ENCODE data around the gene DEXI.
A peak's percentile ranks its signal among the peaks of the same experiment; 100 is the strongest.

DEXI gene

DNA sequence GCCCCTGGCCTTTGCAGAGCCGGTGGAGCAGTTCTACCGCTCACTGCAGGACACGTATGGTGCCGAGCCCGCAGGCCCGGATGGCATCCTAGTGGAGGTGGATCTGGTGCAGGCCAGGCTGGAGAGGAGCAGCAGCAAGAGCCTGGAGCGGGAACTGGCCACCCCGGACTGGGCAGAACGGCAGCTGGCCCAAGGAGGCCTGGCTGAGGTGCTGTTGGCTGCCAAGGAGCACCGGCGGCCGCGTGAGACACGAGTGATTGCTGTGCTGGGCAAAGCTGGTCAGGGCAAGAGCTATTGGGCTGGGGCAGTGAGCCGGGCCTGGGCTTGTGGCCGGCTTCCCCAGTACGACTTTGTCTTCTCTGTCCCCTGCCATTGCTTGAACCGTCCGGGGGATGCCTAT lies 35.8 kb downstream of the DEXI start:
- no peak for DNase-seq
- no peak overlapping the region for H3K4me3 ChIP-seq (ENCODE audit: control insufficient read depth in 1 of 7, extremely low read depth in 1 of 7, insufficient read depth in 4 of 7, low read depth in 2 of 7, low read length in 6 of 7)
- peaks cover 26 to 99% (median 82%) of the 10 kb centered on the region in 4 experiments for H3K36me3 ChIP-seq (ENCODE audit: control insufficient read depth in 4 of 4, insufficient read depth in 4 of 4, low read length in 3 of 4)
- POLR2A ChIA-PET = no interaction called here
- no peaks in the 10 kb centered on the region for H3K27me3 ChIP-seq (replicated peaks in 2 of 5; ENCODE audit: control insufficient read depth in 4 of 5, insufficient read depth in 5 of 5, low read length in 4 of 5)
- 95% methylated on average over 17 of the region's 19 CpGs for WGBS (ENCODE audit: insufficient coverage)
- no peaks in the 10 kb centered on the region for H3K4me1 ChIP-seq (ENCODE audit: control extremely low read depth in 1 of 4, control insufficient read depth in 4 of 4, insufficient read depth in 4 of 4, low read length in 3 of 4)
- CTCF ChIA-PET = interaction anchor here (1.4 to 2.7 kb wide), 3 partner anchors 12 to 34 kb away, joined by 3 to 10 read pairs (median 7); no protein-coding TSS in a partner anchor
- peaks cover 0 to 9% (median 2%) of the 10 kb centered on the region in 5 experiments for H3K9me3 ChIP-seq (ENCODE audit: control extremely low read depth in 1 of 5, control insufficient read depth in 4 of 5, insufficient read depth in 2 of 5, low read depth in 1 of 5, low read length in 4 of 5)
- no peak overlapping the region for H3K27ac ChIP-seq (ENCODE audit: insufficient read depth in 1 of 2, low read depth in 1 of 2, low read length in 2 of 2, poor library complexity in 1 of 2, severe bottlenecking in 2 of 2)

DNA sequence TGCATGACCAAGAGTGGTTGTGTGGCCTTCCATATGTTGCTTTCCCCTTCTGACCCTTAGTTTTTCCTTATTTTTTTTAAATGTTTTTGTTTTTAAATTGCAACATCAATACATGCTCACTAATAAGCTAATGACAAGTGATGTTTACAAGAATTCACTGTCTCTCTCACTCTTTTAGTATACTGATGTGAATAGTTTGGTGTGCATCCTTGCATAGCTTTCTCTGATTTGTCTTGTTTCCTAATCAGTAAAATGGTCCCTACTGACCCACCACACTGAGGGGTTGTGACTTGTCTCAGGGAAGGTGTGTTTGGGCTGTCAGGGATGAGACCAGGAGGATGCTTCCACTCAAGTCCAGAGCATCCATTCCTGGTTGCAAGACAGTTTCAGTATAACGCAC lies 39.3 kb downstream of the DEXI start:
- no peak overlapping the region for H3K27ac ChIP-seq (ENCODE audit: insufficient read depth in 1 of 2, low read depth in 1 of 2, low read length in 2 of 2, poor library complexity in 1 of 2, severe bottlenecking in 2 of 2)
- no peak for DNase-seq
- WGBS (ENCODE audit: insufficient coverage) = 100% methylated on average over 1 of the region's 1 CpG
- H3K4me3 ChIP-seq (ENCODE audit: control insufficient read depth in 1 of 7, extremely low read depth in 1 of 7, insufficient read depth in 4 of 7, low read depth in 2 of 7, low read length in 6 of 7) = no peak overlapping the region
- no peaks in the 10 kb centered on the region for H3K27me3 ChIP-seq (replicated peaks in 2 of 5; ENCODE audit: control insufficient read depth in 4 of 5, insufficient read depth in 5 of 5, low read length in 4 of 5)
- no peaks in the 10 kb centered on the region for H3K4me1 ChIP-seq (ENCODE audit: control extremely low read depth in 1 of 4, control insufficient read depth in 4 of 4, insufficient read depth in 4 of 4, low read length in 3 of 4)
- POLR2A ChIA-PET = no interaction called here
- H3K9me3 ChIP-seq (ENCODE audit: control extremely low read depth in 1 of 5, control insufficient read depth in 4 of 5, insufficient read depth in 2 of 5, low read depth in 1 of 5, low read length in 4 of 5) = peaks cover 0 to 9% (median 2%) of the 10 kb centered on the region in 5 experiments
- H3K36me3 ChIP-seq (ENCODE audit: control insufficient read depth in 4 of 4, insufficient read depth in 4 of 4, low read length in 3 of 4) = peaks cover 28 to 100% (median 81%) of the 10 kb centered on the region in 4 experiments
- CTCF ChIA-PET = interaction anchor here (1.1 to 7.6 kb wide), 6 partner anchors 8 to 40 kb away, joined by 3 to 33 read pairs (median 6); partner anchors contain the start of gene CIITA

DNA sequence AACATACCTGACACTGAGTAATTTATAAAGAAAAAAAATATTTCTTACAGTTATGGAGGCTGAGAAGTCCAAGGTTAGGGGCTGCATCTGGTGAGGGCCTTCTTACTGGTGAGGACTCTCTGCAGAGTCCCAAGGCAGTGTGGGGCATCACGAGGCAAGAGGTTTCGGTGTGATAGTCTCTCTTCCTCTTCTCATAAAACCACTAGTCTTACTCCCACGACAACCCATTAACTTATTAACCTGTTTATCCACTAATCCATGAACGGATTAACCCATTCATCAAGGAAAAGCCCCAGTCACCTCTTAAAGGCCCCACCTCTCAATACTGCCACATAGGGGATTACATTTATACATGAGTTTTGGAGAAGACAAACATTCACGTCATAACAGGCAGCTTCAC lies 45.1 kb downstream of the DEXI start:
- H3K27me3 ChIP-seq (replicated peaks in 2 of 5; ENCODE audit: control insufficient read depth in 4 of 5, insufficient read depth in 5 of 5, low read length in 4 of 5) = no peaks in the 10 kb centered on the region
- 78% methylated on average over 5 of the region's 5 CpGs for WGBS (ENCODE audit: insufficient coverage)
- H3K9me3 ChIP-seq (ENCODE audit: control extremely low read depth in 1 of 5, control insufficient read depth in 4 of 5, insufficient read depth in 2 of 5, low read depth in 1 of 5, low read length in 4 of 5) = peaks cover 0 to 2% (median 0%) of the 10 kb centered on the region in 5 experiments
- ChIA-PET CTCF (interaction anchor here (0.6 to 7.6 kb wide), 2 partner anchors 10 to 14 kb away, joined by 3 to 33 read pairs; no protein-coding TSS in a partner anchor), POLR2A (no interaction called here)
- H3K4me1 ChIP-seq (ENCODE audit: control extremely low read depth in 1 of 4, control insufficient read depth in 4 of 4, insufficient read depth in 4 of 4, low read length in 3 of 4) = peaks cover 0 to 24% (median 15%) of the 10 kb centered on the region in 4 experiments
- H3K4me3 ChIP-seq (ENCODE audit: control insufficient read depth in 1 of 7, extremely low read depth in 1 of 7, insufficient read depth in 4 of 7, low read depth in 2 of 7, low read length in 6 of 7) = no peak overlapping the region
- peaks cover 19 to 76% (median 59%) of the 10 kb centered on the region in 4 experiments for H3K36me3 ChIP-seq (ENCODE audit: control insufficient read depth in 4 of 4, insufficient read depth in 4 of 4, low read length in 3 of 4)
- DNase-seq = no peak
- no peak overlapping the region for H3K27ac ChIP-seq (ENCODE audit: insufficient read depth in 1 of 2, low read depth in 1 of 2, low read length in 2 of 2, poor library complexity in 1 of 2, severe bottlenecking in 2 of 2)

DNA sequence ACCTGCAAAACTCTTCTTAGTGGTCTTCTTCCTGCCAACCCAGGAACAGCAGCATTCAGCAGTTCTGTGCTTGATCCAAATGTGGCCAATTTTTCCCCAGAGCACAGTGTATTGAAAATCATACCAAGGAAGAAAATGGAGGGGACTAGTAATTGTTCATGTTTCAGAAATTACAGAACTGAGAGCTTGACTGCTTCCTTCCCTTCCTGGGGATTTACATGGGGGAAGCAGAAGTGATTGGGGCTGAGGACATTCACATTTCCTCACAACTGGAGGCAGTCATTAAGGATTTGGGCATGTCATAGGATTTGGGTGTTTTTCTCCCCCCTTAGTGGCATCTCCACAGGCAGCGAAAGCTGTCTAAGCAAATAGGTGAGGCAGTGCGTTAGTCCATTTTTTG lies 45.5 kb downstream of the DEXI start:
- Histone ChIP-seq H3K4me3 (ENCODE audit: control insufficient read depth in 1 of 7, extremely low read depth in 1 of 7, insufficient read depth in 4 of 7, low read depth in 2 of 7, low read length in 6 of 7) (no peak overlapping the region), H3K36me3 (ENCODE audit: control insufficient read depth in 4 of 4, insufficient read depth in 4 of 4, low read length in 3 of 4) (peaks cover 16 to 72% (median 55%) of the 10 kb centered on the region in 4 experiments)
- POLR2A ChIA-PET = no interaction called here

DNA sequence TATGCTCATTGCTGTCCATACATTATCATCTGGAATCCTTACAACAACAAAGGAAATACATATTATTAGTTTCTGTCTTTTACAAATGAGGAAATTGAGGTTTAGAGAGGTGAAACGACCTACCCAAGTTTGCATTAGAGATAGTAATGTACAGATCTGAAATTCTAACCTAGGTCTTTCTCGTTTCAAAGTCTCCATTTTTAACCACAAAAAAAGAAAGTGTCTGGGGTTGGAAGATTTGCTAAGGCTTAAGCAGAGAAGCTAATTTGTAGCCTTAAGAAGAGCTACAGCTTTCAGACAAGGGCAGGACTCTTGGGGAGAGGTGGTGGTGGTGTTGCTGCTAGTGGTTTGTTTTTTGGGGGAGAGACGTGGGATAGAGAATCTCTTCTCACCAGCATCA lies 46.1 kb downstream of the DEXI start:
- Histone ChIP-seq H3K36me3 (ENCODE audit: control insufficient read depth in 4 of 4, insufficient read depth in 4 of 4, low read length in 3 of 4) (peaks cover 15 to 66% (median 52%) of the 10 kb centered on the region in 4 experiments), H3K27ac (ENCODE audit: insufficient read depth in 1 of 2, low read depth in 1 of 2, low read length in 2 of 2, poor library complexity in 1 of 2, severe bottlenecking in 2 of 2) (no peak overlapping the region), H3K4me1 (ENCODE audit: control extremely low read depth in 1 of 4, control insufficient read depth in 4 of 4, insufficient read depth in 4 of 4, low read length in 3 of 4) (peaks cover 0 to 34% (median 23%) of the 10 kb centered on the region in 4 experiments), H3K9me3 (ENCODE audit: control extremely low read depth in 1 of 5, control insufficient read depth in 4 of 5, insufficient read depth in 2 of 5, low read depth in 1 of 5, low read length in 4 of 5) (no peaks in the 10 kb centered on the region), H3K4me3 (ENCODE audit: control insufficient read depth in 1 of 7, extremely low read depth in 1 of 7, insufficient read depth in 4 of 7, low read depth in 2 of 7, low read length in 6 of 7) (no peak overlapping the region), H3K27me3 (replicated peaks in 2 of 5; ENCODE audit: control insufficient read depth in 4 of 5, insufficient read depth in 5 of 5, low read length in 4 of 5) (no peaks in the 10 kb centered on the region)
- CTCF ChIA-PET = interaction anchor here (1.7 to 7.6 kb wide), 2 partner anchors 15 to 18 kb away, joined by 4 to 33 read pairs; no protein-coding TSS in a partner anchor
- no CpG with 5 or more reads among the region's 3 CpGs for WGBS (ENCODE audit: insufficient coverage)
- POLR2A ChIA-PET = no interaction called here
- DNase-seq = no peak

More for the DNA sequence above, 45.5 kb downstream of the DEXI start:
- CTCF ChIA-PET = interaction anchor here (7.6 kb wide), 1 partner anchor 14 kb away, joined by 33 read pairs; no protein-coding TSS in a partner anchor
- WGBS (ENCODE audit: insufficient coverage) = no CpG with 5 or more reads among the region's 2 CpGs
- Histone ChIP-seq H3K9me3 (ENCODE audit: control extremely low read depth in 1 of 5, control insufficient read depth in 4 of 5, insufficient read depth in 2 of 5, low read depth in 1 of 5, low read length in 4 of 5) (no peaks in the 10 kb centered on the region), H3K4me1 (ENCODE audit: control extremely low read depth in 1 of 4, control insufficient read depth in 4 of 4, insufficient read depth in 4 of 4, low read length in 3 of 4) (peaks cover 0 to 28% (median 18%) of the 10 kb centered on the region in 4 experiments), H3K27ac (ENCODE audit: insufficient read depth in 1 of 2, low read depth in 1 of 2, low read length in 2 of 2, poor library complexity in 1 of 2, severe bottlenecking in 2 of 2) (no peak overlapping the region), H3K27me3 (replicated peaks in 2 of 5; ENCODE audit: control insufficient read depth in 4 of 5, insufficient read depth in 5 of 5, low read length in 4 of 5) (no peaks in the 10 kb centered on the region)
- no peak for DNase-seq

DNA sequence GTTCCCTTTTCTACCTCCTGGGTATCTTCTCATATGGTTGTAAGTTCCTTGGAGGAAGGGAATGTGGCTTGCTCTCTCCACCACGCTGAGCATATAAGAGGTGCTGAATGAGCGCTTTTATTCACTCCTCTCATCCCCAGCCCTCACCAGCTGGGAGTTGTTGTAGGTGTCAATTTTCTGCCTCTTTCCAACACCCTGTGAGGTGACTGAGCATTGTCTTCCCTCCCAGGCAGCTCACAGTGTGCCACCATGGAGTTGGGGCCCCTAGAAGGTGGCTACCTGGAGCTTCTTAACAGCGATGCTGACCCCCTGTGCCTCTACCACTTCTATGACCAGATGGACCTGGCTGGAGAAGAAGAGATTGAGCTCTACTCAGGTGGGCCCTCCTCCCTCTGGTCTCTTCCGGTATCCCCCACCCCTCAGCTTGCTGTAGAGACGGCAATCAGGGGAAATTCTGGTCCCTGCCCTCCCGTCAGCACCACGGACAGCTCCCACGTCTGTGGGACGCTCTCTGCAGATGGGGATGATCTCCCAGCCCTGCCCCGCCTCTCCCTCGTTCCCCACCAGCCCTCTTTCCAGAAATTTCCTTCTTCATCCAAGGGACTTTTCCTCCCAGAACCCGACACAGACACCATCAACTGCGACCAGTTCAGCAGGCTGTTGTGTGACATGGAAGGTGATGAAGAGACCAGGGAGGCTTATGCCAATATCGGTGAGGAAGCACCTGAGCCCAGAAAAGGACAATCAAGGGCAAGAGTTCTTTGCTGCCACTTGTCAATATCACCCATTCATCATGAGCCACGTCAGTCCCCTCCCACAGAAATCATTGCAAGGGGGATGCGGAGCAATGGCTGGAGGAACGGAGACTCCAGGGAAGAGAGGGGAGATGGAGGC lies 47.0 kb downstream of the DEXI start:
- H3K27me3 ChIP-seq (replicated peaks in 2 of 5; ENCODE audit: control insufficient read depth in 4 of 5, insufficient read depth in 5 of 5, low read length in 4 of 5) = no peaks in the 10 kb centered on the region
- H3K9me3 ChIP-seq (ENCODE audit: control extremely low read depth in 1 of 5, control insufficient read depth in 4 of 5, insufficient read depth in 2 of 5, low read depth in 1 of 5, low read length in 4 of 5) = no peaks in the 10 kb centered on the region
- ChIA-PET POLR2A (interaction anchor here (0.6 kb wide), 1 partner anchor 130 kb away, joined by 4 read pairs; no protein-coding TSS in a partner anchor), CTCF (interaction anchor here (1.1 to 7.6 kb wide), 4 partner anchors 16 to 144 kb away, joined by 3 to 33 read pairs (median 4); no protein-coding TSS in a partner anchor)
- H3K36me3 ChIP-seq (ENCODE audit: control insufficient read depth in 4 of 4, insufficient read depth in 4 of 4, low read length in 3 of 4) = peaks cover 12 to 65% (median 46%) of the 10 kb centered on the region in 4 experiments
- H3K27ac ChIP-seq (ENCODE audit: insufficient read depth in 1 of 2, low read depth in 1 of 2, low read length in 2 of 2, poor library complexity in 1 of 2, severe bottlenecking in 2 of 2) = no peak overlapping the region
- H3K4me1 ChIP-seq (ENCODE audit: control extremely low read depth in 1 of 4, control insufficient read depth in 4 of 4, insufficient read depth in 4 of 4, low read length in 3 of 4) = peaks cover 7 to 42% (median 31%) of the 10 kb centered on the region in 4 experiments
- no peak overlapping the region for H3K4me3 ChIP-seq (ENCODE audit: control insufficient read depth in 1 of 7, extremely low read depth in 1 of 7, insufficient read depth in 4 of 7, low read depth in 2 of 7, low read length in 6 of 7)
- peak in 2 of 3 donors; percentile 40 to 42 for DNase-seq
- 90% methylated on average over 8 of the region's 17 CpGs for WGBS (ENCODE audit: insufficient coverage)
